Measurements from ENCODE around the gene CCHCR1.

- no peak for TF ChIP-seq CTCF (IDR thresholded peaks at IDR 0.05; ENCODE audit: poor library complexity, severe bottlenecking)
- TF ChIP-seq RAD21 (conservative IDR thresholded peaks at IDR 0.05), result no peak
- no peak for TF ChIP-seq REST (IDR thresholded peaks at IDR 0.05; ENCODE audit: borderline replicate concordance)
- no peak for TF ChIP-seq POLR2AphosphoS5 (IDR thresholded peaks at IDR 0.05)
- no peak for TF ChIP-seq EP300 (conservative IDR thresholded peaks at IDR 0.05; ENCODE audit: poor library complexity, severe bottlenecking)
- no peak for TF ChIP-seq EZH2 (IDR thresholded peaks at IDR 0.05; ENCODE audit: borderline replicate concordance, insufficient read depth, low read length, poor library complexity, severe bottlenecking)
- no peak for TF ChIP-seq MXI1 (conservative IDR thresholded peaks at IDR 0.05; ENCODE audit: poor library complexity, severe bottlenecking)
Measured at GRCh38 chr6:31092769-31093505, 64.7 kb downstream of the CCHCR1 start.
